GM18907 (cell line): Measurements from ENCODE around the gene LRPAP1.
"Not testable (repeated sequence)": the region's sequence is repeated elsewhere in the genome, so short reads cannot be mapped to it uniquely, and the experiment has no call there.

Source experiments
- ATAC-seq: cut with Tn5 transposase; IDR thresholded peaks from one replicate; pipeline ENCODE4 v1.9.1; 2021; ENCODE audit warnings: mild to moderate bottlenecking, moderate library complexity; ENCODE audit not compliant: unreplicated experiment

Gene LRPAP1

GRCh38 chr4:3520796-3521600, 11.2 kb downstream of the LRPAP1 start:
- no peak for ATAC-seq

- no peak for ATAC-seq
Observed at GRCh38 chr4:3520276-3520675, 11.9 kb downstream of the LRPAP1 start.

- ATAC-seq = no peak
Observed at GRCh38 chr4:3519468-3520264, 12.6 kb downstream of the LRPAP1 start.

GRCh38 chr4:3518941-3519340, 13.3 kb downstream of the LRPAP1 start:
- ATAC-seq = no peak

- no peak for ATAC-seq
Observed at GRCh38 chr4:3518511-3518880, 13.7 kb downstream of the LRPAP1 start.

- no peak for ATAC-seq
Observed at GRCh38 chr4:3517731-3518510, 14.3 kb downstream of the LRPAP1 start.

GRCh38 chr4:3516836-3517730, 15.1 kb downstream of the LRPAP1 start:
- no peak for ATAC-seq

- no peak for ATAC-seq
Observed at GRCh38 chr4:3516061-3516835, 16.0 kb downstream of the LRPAP1 start.

- no peak for ATAC-seq
Observed at GRCh38 chr4:3515646-3516045, 16.6 kb downstream of the LRPAP1 start.

GRCh38 chr4:3514806-3515501, 17.3 kb downstream of the LRPAP1 start:
- no peak for ATAC-seq

GRCh38 chr4:3514221-3514780, 17.9 kb downstream of the LRPAP1 start:
- ATAC-seq = no peak

GRCh38 chr4:3513807-3514206, 18.4 kb downstream of the LRPAP1 start:
- ATAC-seq = no peak

- no peak for ATAC-seq
Observed at GRCh38 chr4:3512719-3513118, 19.5 kb downstream of the LRPAP1 start.

- ATAC-seq = no peak
Observed at GRCh38 chr4:3512279-3512678, 19.9 kb downstream of the LRPAP1 start.

- not testable (repeated sequence) for ATAC-seq
Observed at GRCh38 chr4:3511601-3512000, 20.6 kb downstream of the LRPAP1 start.

GRCh38 chr4:3511187-3511586, 21.0 kb downstream of the LRPAP1 start:
- ATAC-seq = no peak

- no peak for ATAC-seq
Observed at GRCh38 chr4:3510481-3510880, 21.7 kb downstream of the LRPAP1 start.

GRCh38 chr4:3508542-3508941, 23.7 kb downstream of the LRPAP1 start:
- no peak for ATAC-seq

GRCh38 chr4:3505231-3505630, 27.0 kb downstream of the LRPAP1 start:
- no peak for ATAC-seq
